GM21619 (cell line): ENCODE measurements around the gene CC2D2A.
"Not testable (repeated sequence)": the region's sequence is repeated elsewhere in the genome, so short reads cannot be mapped to it uniquely, and the experiment has no call there.

Experiments
- ATAC-seq: cut with Tn5 transposase; IDR thresholded peaks from one replicate; pipeline ENCODE4 v1.9.1; 2021; ENCODE audit not compliant: unreplicated experiment

The CC2D2A gene

GRCh38 chr4:15614891-15615290, 145.2 kb downstream of the CC2D2A start:
- not testable (repeated sequence) for ATAC-seq

- ATAC-seq: not testable (repeated sequence)
These were observed 147.7 kb downstream of the CC2D2A start for GRCh38 chr4:15617407-15617806.

GRCh38 chr4:15636818-15637217, 167.1 kb downstream of the CC2D2A start:
- ATAC-seq: no peak

GRCh38 chr4:15638418-15638817, 168.7 kb downstream of the CC2D2A start:
- no peak for ATAC-seq

- peak; percentile 46 for ATAC-seq
These were observed 178.9 kb downstream of the CC2D2A start for GRCh38 chr4:15648600-15648999.

- peak; percentile 35 for ATAC-seq
These were observed 180.3 kb downstream of the CC2D2A start for GRCh38 chr4:15649914-15650545.
